AG04450 (cell line): Measurements from ENCODE around the gene DDX1. TPM values are rescaled to one million over a fixed set of nuclear protein-coding genes. Genes with fewer than 3 reads are reported as not detected.

ENCODE experiments used
- CTCF ChIA-PET: fragments of 300-600, 350-600 bp; formaldehyde crosslinking; extraction: SDS; loops from one replicate; lab custom pipeline; 2022; ENCODE audit warnings: antibody characterized with exemption, inconsistent platforms; lab: Charles Lee
- POLR2A ChIA-PET: fragments of 350-600 bp; formaldehyde crosslinking; extraction: SDS; loops from one replicate; lab custom pipeline; 2021; ENCODE audit warnings: antibody characterized with exemption, inconsistent platforms; lab: Yijun Ruan, JAX
- DNase-seq: peaks from one replicate; pipeline ENCODE4 v3.0.0-alpha.2; 2011; ENCODE audit warnings: low read depth, low spot score
- H3K27ac ChIP-seq: one replicate; pipeline ENCODE4 v1.5.1; 2012; ENCODE audit warnings: low read depth, low read length, control low read depth
- H3K27me3 ChIP-seq: one replicate; pipeline ENCODE4 v1.6.0; 2012; ENCODE audit warnings: low read length; ENCODE audit not compliant: control insufficient read depth, insufficient read depth
- H3K4me3 ChIP-seq: 2 replicates; pipeline ENCODE4 v1.5.1; 2011; ENCODE audit warnings: mild to moderate bottlenecking, low read depth, low read length, control low read depth
- H3K9me3 ChIP-seq: 2 replicates; pipeline ENCODE4 v1.5.1; 2012; ENCODE audit warnings: low read length; ENCODE audit not compliant: control insufficient read depth, insufficient read depth
- CTCF ChIP-seq: IDR thresholded peaks from 2 replicates; pipeline ENCODE4 v1.5.1; 2011; ENCODE audit warnings: low read depth, low read length, control low read depth, inconsistent platforms
- polyA plus RNA-seq: library from polyadenylated mRNA; depleted of rRNA; stranded (reverse); fragments of >200 nt; gene quantifications from 2 replicates; pipeline ENCODE4 v1.2.3, GENCODE V29; 2011

The DDX1 gene
- polyA plus RNA-seq, 1 experiment = 171 TPM

- Histone ChIP-seq H3K9me3 (no peaks in the 10 kb centered on the region), H3K27ac (peak overlapping the region; percentile 73), H3K4me3 (peak overlapping the region; percentile 91), H3K27me3 (peaks cover 7% of the 10 kb centered on the region)
- no peak for TF ChIP-seq CTCF
- ChIA-PET POLR2A (interaction anchor here (1.0 kb wide), 1 partner anchor 30 kb away, joined by 9 read pairs; the partner anchor contains the start of gene DDX1), CTCF (interaction anchor here (0.6 to 5.5 kb wide), 5 partner anchors 8 to 208 kb away, joined by 3 to 49 read pairs (median 4); no protein-coding TSS in a partner anchor)
- no peak for DNase-seq
Observed at GRCh38 chr2:15561574-15562344, 29.9 kb upstream of the DDX1 start.

- no peak overlapping the region for H3K27ac ChIP-seq
Observed at GRCh38 chr2:15562354-15563031, 29.2 kb upstream of the DDX1 start.

GRCh38 chr2:15563227-15564100 is 28.2 kb upstream of the DDX1 start:
- Histone ChIP-seq H3K4me3 (no peak overlapping the region), H3K9me3 (no peaks in the 10 kb centered on the region), H3K27me3 (peaks cover 7% of the 10 kb centered on the region), H3K27ac (no peak overlapping the region)
- TF ChIP-seq CTCF = no peak
- no peak for DNase-seq
- ChIA-PET CTCF (interaction anchor here (1.5 to 2.5 kb wide), 2 partner anchors 14 to 24 kb away, joined by 4 to 11 read pairs; no protein-coding TSS in a partner anchor), POLR2A (no interaction called here)

More at GRCh38 chr2:15562354-15563031, 29.2 kb upstream of the DDX1 start:
- Histone ChIP-seq H3K9me3 (no peaks in the 10 kb centered on the region), H3K27me3 (peaks cover 7% of the 10 kb centered on the region), H3K4me3 (no peak overlapping the region)
- ChIA-PET CTCF (interaction anchor here (0.6 to 5.5 kb wide), 5 partner anchors 9 to 209 kb away, joined by 3 to 49 read pairs (median 4); no protein-coding TSS in a partner anchor), POLR2A (no interaction called here)
- no peak for DNase-seq
- TF ChIP-seq CTCF = no peak

GRCh38 chr2:15565392-15565791 is 26.3 kb upstream of the DDX1 start:
- H3K27ac ChIP-seq = no peak overlapping the region
- no peak overlapping the region for H3K4me3 ChIP-seq
- peaks cover 7% of the 10 kb centered on the region for H3K27me3 ChIP-seq
- no peak for TF ChIP-seq CTCF
- POLR2A ChIA-PET = no interaction called here
- CTCF ChIA-PET = interaction anchor here (0.7 to 2.5 kb wide), 2 partner anchors 12 to 13 kb away, joined by 3 to 11 read pairs; no protein-coding TSS in a partner anchor
- no peak for DNase-seq
- H3K9me3 ChIP-seq = no peaks in the 10 kb centered on the region
